HepG2 (cell line): Measurements from ENCODE around the gene APBB3. TPM values are rescaled to one million over a fixed set of nuclear protein-coding genes. Genes with fewer than 3 reads are reported as not detected.

Experiments
- ARNTL ChIP-seq: sonication (generic); formaldehyde crosslinking; IDR thresholded peaks from 2 replicates; pipeline ENCODE4 v1.4.0; 2020; ENCODE audit warnings: mild to moderate bottlenecking, missing genetic modification reagents
- FOSL1 ChIP-seq: sonication (generic); formaldehyde crosslinking; IDR thresholded peaks from 2 replicates; pipeline ENCODE4 v1.9.0; 2021; ENCODE audit warnings: missing genetic modification reagents, borderline replicate concordance
- HMGA1 ChIP-seq: sonication (generic); formaldehyde crosslinking; conservative IDR thresholded peaks from 2 replicates; pipeline ENCODE4 v1.4.0; 2020; ENCODE audit warnings: missing genetic modification reagents
- IRF2 ChIP-seq: IDR thresholded peaks from 2 replicates; pipeline ENCODE4 v1.6.1; 2018; ENCODE audit warnings: missing genetic modification reagents, missing compliant biosample characterization
- LCORL ChIP-seq, 2 experiments: fragments of 450-650 bp in 1 of 2; sonication (generic) in 1 of 2; formaldehyde crosslinking in 1 of 2; IDR thresholded peaks; 2 replicates each; pipeline versions ENCODE4 v1.5.0 to v1.6.1; 2017 to 2020; ENCODE audit warnings: antibody characterized with exemption in 1 of 2, missing genetic modification reagents in 1 of 2
- NFRKB ChIP-seq: fragments of 450-650 bp; IDR thresholded peaks from 2 replicates; pipeline ENCODE4 v1.6.1; 2017
- PPARG ChIP-seq: conservative IDR thresholded peaks from 2 replicates; pipeline ENCODE4 v1.6.1; 2016; ENCODE audit warnings: missing biosample characterization, missing genetic modification reagents
- REL ChIP-seq: sonication (generic); formaldehyde crosslinking; conservative IDR thresholded peaks from 2 replicates; pipeline ENCODE4 v1.8.0; 2022; ENCODE audit warnings: mild to moderate bottlenecking, missing genetic modification reagents, moderate library complexity
- RXRB ChIP-seq: IDR thresholded peaks from 2 replicates; pipeline ENCODE4 v1.6.1; 2016; ENCODE audit warnings: borderline replicate concordance, missing genetic modification reagents, missing compliant biosample characterization
- ZNF124 ChIP-seq: sonication (generic); formaldehyde crosslinking; IDR thresholded peaks from 2 replicates; pipeline ENCODE4 v1.4.0; 2020; ENCODE audit warnings: missing genetic modification reagents
- ZNF234 ChIP-seq: sonication (generic); formaldehyde crosslinking; conservative IDR thresholded peaks from 2 replicates; pipeline ENCODE4 v1.5.1; 2020; ENCODE audit warnings: mild to moderate bottlenecking, missing genetic modification reagents
- ZNF780A ChIP-seq: sonication (generic); formaldehyde crosslinking; IDR thresholded peaks from 2 replicates; pipeline ENCODE4 v1.8.0; 2022; ENCODE audit warnings: mild to moderate bottlenecking, missing genetic modification reagents, moderate library complexity
- polyA plus RNA-seq, 8 experiments: library from polyadenylated mRNA; depleted of rRNA in 3 of 8; stranded (reverse) in 7 of 8; unstranded in 1 of 8; fragments of >200 nt; fragmentation: Illumina TruSeq in 4 of 8; extraction: Trizol in 4 of 8; gene quantifications; 2 replicates each; pipeline versions ENCODE4 v1.2.1 to v1.2.3, GENCODE V29; 2011 to 2016; ENCODE audit warnings: low read depth in 4 of 8, missing spikeins in 1 of 8, mixed read lengths in 1 of 8; ENCODE audit not compliant: insufficient read depth in 1 of 8
- total RNA-seq, 5 experiments: library from RNA; depleted of rRNA; stranded (reverse); fragments of >200 nt; fragmentation: Illumina TruSeq; extraction: Trizol; gene quantifications; 2 replicates each; pipeline ENCODE4 v1.2.3, GENCODE V29; 2016; ENCODE audit warnings: low read depth in 1 of 5
- TF ChIP-seq, protein P1 (sequence below): sonication (generic); formaldehyde crosslinking; conservative IDR thresholded peaks from 2 replicates; pipeline ENCODE4 v1.4.0; 2020; ENCODE audit warnings: missing genetic modification reagents
- TF ChIP-seq, protein P2 (sequence below): sonication (generic); formaldehyde crosslinking; IDR thresholded peaks from 2 replicates; pipeline ENCODE4 v1.5.0; 2020; ENCODE audit warnings: mild to moderate bottlenecking, missing genetic modification reagents, borderline replicate concordance
- TF ChIP-seq, protein P3 (sequence below): sonication (generic); formaldehyde crosslinking; IDR thresholded peaks from 2 replicates; pipeline ENCODE4 v1.4.0; 2020; ENCODE audit warnings: missing genetic modification reagents, borderline replicate concordance
- TF ChIP-seq, protein P4 (sequence below): sonication (generic); formaldehyde crosslinking; IDR thresholded peaks from 2 replicates; pipeline ENCODE4 v1.4.0; 2020; ENCODE audit warnings: mild to moderate bottlenecking, low read depth, missing genetic modification reagents

APBB3 gene
- total and polyA plus RNA-seq, 2 of the 13 experiments (the other 11 are each of a cell fraction or from before 2014, with no cell fraction given), result 0.38 to 0.78 TPM

DNA sequence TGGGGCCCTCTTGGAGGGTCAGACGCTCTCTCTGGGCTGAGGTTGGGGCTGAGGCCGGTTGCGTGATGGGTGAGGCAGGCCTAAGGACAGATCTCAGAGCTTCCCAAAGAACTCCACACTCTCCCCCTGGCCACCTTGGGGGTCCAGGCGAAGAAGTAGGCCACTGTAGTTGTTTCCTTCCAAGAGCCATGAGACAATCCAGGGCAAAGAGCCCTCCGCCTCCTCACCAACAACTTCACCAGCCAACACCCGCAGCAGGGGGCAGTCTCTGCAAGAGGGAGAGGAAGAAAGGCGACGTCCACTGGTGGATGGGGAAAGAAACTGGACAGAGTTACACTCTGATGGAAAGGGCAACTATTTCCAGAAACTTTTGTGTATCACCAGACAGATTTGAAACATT, 10.9 kb upstream of the APBB3 start (continued):
- TF ChIP-seq, protein P1, sequence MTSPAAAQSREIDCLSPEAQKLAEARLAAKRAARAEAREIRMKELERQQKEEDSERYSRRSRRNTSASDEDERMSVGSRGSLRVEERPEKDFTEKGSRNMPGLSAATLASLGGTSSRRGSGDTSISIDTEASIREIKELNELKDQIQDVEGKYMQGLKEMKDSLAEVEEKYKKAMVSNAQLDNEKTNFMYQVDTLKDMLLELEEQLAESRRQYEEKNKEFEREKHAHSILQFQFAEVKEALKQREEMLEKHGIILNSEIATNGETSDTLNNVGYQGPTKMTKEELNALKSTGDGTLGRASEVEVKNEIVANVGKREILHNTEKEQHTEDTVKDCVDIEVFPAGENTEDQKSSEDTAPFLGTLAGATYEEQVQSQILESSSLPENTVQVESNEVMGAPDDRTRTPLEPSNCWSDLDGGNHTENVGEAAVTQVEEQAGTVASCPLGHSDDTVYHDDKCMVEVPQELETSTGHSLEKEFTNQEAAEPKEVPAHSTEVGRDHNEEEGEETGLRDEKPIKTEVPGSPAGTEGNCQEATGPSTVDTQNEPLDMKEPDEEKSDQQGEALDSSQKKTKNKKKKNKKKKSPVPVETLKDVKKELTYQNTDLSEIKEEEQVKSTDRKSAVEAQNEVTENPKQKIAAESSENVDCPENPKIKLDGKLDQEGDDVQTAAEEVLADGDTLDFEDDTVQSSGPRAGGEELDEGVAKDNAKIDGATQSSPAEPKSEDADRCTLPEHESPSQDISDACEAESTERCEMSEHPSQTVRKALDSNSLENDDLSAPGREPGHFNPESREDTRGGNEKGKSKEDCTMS (CRISPR knock-in tag), result no peak
- TF ChIP-seq PPARG (CRISPR knock-in tag) (peak; percentile 67), RXRB (CRISPR knock-in tag) (peak; percentile 76; the same call in 1 of the 2 replicates), REL (CRISPR knock-in tag) (no peak), ZNF124 (CRISPR knock-in tag) (0 out of 2 replicates have a peak, but pooled peaks have one; percentile 32), HMGA1 (CRISPR knock-in tag) (no peak), IRF2 (CRISPR knock-in tag) (peak; percentile 79), ZNF780A (no peak), ZNF234 (no peak), FOSL1 (CRISPR knock-in tag) (no peak), LCORL (IDR thresholded peaks at IDR 0.05) (no peak), LCORL (CRISPR knock-in tag; IDR thresholded peaks at IDR 0.05) (no peak), NFRKB (no peak), ARNTL (CRISPR knock-in tag) (no peak)
- TF ChIP-seq, protein P2, sequence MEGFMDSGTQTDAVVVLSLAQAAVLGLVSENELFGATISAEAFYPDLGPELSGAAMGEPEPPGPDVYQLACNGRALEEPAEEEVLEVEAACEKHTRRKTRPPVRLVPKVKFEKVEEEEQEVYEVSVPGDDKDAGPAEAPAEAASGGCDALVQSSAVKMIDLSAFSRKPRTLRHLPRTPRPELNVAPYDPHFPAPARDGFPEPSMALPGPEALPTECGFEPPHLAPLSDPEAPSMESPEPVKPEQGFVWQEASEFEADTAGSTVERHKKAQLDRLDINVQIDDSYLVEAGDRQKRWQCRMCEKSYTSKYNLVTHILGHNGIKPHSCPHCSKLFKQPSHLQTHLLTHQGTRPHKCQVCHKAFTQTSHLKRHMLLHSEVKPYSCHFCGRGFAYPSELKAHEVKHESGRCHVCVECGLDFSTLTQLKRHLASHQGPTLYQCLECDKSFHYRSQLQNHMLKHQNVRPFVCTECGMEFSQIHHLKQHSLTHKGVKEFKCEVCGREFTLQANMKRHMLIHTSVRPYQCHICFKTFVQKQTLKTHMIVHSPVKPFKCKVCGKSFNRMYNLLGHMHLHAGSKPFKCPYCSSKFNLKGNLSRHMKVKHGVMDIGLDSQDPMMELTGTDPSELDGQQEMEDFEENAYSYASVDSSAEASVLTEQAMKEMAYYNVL (CRISPR knock-in tag), result no peak
- TF ChIP-seq, protein P3, sequence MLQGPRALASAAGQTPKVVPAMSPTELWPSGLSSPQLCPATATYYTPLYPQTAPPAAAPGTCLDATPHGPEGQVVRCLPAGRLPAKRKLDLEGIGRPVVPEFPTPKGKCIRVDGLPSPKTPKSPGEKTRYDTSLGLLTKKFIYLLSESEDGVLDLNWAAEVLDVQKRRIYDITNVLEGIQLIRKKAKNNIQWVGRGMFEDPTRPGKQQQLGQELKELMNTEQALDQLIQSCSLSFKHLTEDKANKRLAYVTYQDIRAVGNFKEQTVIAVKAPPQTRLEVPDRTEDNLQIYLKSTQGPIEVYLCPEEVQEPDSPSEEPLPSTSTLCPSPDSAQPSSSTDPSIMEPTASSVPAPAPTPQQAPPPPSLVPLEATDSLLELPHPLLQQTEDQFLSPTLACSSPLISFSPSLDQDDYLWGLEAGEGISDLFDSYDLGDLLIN (CRISPR knock-in tag), result no peak
- TF ChIP-seq, protein P4, sequence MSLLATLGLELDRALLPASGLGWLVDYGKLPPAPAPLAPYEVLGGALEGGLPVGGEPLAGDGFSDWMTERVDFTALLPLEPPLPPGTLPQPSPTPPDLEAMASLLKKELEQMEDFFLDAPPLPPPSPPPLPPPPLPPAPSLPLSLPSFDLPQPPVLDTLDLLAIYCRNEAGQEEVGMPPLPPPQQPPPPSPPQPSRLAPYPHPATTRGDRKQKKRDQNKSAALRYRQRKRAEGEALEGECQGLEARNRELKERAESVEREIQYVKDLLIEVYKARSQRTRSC (CRISPR knock-in tag), result no peak
